Measurements from ENCODE around the gene DLG2. TPM values are rescaled to one million over a fixed set of nuclear protein-coding genes. Genes with fewer than 3 reads are reported as not detected.

Gene DLG2
- total RNA-seq, 1 donor from 2014 or later: 5.1 TPM

DNA sequence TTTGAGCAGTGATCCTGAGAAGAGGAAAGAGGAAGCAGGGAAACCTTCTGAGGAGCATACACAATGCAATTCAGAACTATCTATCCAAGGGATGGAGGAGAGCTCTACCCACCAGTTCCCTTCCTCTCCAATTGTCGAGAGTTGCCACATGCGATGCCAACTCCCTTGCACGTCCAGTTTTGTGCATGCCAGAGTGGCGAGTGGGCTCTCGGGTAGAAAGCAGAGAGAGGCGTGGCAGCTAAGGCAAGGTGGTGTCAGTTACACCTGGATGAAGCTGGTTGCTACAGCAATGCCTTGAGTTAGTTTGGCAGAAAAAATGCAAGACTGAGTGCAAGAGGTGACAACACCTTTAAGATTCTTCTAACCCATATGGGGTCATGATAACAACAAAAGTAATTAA is 1920.6 kb downstream of the DLG2 start:
- TF ChIP-seq, protein P1, sequence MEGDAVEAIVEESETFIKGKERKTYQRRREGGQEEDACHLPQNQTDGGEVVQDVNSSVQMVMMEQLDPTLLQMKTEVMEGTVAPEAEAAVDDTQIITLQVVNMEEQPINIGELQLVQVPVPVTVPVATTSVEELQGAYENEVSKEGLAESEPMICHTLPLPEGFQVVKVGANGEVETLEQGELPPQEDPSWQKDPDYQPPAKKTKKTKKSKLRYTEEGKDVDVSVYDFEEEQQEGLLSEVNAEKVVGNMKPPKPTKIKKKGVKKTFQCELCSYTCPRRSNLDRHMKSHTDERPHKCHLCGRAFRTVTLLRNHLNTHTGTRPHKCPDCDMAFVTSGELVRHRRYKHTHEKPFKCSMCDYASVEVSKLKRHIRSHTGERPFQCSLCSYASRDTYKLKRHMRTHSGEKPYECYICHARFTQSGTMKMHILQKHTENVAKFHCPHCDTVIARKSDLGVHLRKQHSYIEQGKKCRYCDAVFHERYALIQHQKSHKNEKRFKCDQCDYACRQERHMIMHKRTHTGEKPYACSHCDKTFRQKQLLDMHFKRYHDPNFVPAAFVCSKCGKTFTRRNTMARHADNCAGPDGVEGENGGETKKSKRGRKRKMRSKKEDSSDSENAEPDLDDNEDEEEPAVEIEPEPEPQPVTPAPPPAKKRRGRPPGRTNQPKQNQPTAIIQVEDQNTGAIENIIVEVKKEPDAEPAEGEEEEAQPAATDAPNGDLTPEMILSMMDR (IDR thresholded peaks at IDR 0.05; ENCODE audit: unreplicated experiment): no peak
- DNase-seq (ENCODE audit: low spot score): no peak
- Mint-ChIP-seq H3K27ac (ENCODE audit: unreplicated experiment) (no peak overlapping the region), H3K4me3 (ENCODE audit: unreplicated experiment) (no peak overlapping the region), H3K36me3 (ENCODE audit: low read depth, unreplicated experiment) (no peaks in the 10 kb centered on the region), H3K27me3 (ENCODE audit: unreplicated experiment) (no peaks in the 10 kb centered on the region), H3K9me3 (ENCODE audit: unreplicated experiment) (no peaks in the 10 kb centered on the region), H3K4me1 (ENCODE audit: unreplicated experiment) (peaks cover under 1% of the 10 kb centered on the region)

DNA sequence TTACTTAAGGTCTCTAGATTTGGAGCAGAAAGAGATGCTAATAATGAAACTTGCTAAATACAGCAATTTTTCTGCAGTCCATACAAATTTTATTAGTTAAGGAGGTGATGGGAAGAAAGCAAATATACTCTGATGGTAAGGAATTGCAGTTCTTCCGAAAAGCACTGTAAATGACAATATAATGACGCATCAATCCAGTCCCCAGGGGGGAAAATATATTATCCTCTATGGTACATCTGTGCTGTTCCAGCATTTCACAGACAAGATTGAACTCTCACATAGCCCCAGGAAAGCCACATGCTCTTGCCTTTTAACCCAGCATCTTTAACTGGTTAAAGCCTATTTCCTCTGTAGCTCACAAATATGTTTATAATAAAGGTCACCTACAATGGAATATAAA is 1924.3 kb downstream of the DLG2 start:
- Mint-ChIP-seq H3K27me3 (ENCODE audit: unreplicated experiment) (no peaks in the 10 kb centered on the region), H3K27ac (ENCODE audit: unreplicated experiment) (no peak overlapping the region), H3K9me3 (ENCODE audit: unreplicated experiment) (no peaks in the 10 kb centered on the region), H3K4me1 (ENCODE audit: unreplicated experiment) (peaks cover 3% of the 10 kb centered on the region), H3K4me3 (ENCODE audit: unreplicated experiment) (no peak overlapping the region), H3K36me3 (ENCODE audit: low read depth, unreplicated experiment) (no peaks in the 10 kb centered on the region)
- DNase-seq (ENCODE audit: low spot score): no peak
- TF ChIP-seq, protein P1 (IDR thresholded peaks at IDR 0.05; ENCODE audit: unreplicated experiment): no peak

GRCh38 chr11:83697518-83697917 is 1929.6 kb downstream of the DLG2 start:
- DNase-seq (ENCODE audit: low spot score): no peak
- Mint-ChIP-seq H3K9me3 (ENCODE audit: unreplicated experiment) (no peaks in the 10 kb centered on the region), H3K27ac (ENCODE audit: unreplicated experiment) (no peak overlapping the region), H3K27me3 (ENCODE audit: unreplicated experiment) (no peaks in the 10 kb centered on the region), H3K4me1 (ENCODE audit: unreplicated experiment) (peaks cover 21% of the 10 kb centered on the region), H3K36me3 (ENCODE audit: low read depth, unreplicated experiment) (no peaks in the 10 kb centered on the region), H3K4me3 (ENCODE audit: unreplicated experiment) (no peak overlapping the region)
- TF ChIP-seq, protein P1 (IDR thresholded peaks at IDR 0.05; ENCODE audit: unreplicated experiment): no peak

DNA sequence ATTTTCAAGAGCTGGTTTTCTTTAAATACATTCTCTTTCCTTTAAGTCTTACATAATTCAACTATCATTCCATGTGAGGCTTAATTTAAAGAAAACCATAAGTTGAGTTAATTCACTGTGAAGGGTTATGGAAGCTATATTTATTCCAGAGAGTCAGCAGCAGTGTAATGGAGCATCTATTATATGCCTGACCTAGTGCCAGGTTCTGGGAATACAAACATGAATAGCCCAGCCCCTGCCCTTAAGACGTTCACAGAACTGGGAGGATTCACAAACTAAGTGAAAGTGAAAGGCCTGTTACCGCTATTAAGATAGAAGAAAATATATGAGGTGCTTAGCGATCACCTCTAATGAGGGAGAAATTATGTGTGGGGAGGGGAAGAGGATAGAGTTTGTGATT is 1932.1 kb downstream of the DLG2 start:
- Mint-ChIP-seq H3K9me3 (ENCODE audit: unreplicated experiment) (no peaks in the 10 kb centered on the region), H3K27me3 (ENCODE audit: unreplicated experiment) (no peaks in the 10 kb centered on the region), H3K36me3 (ENCODE audit: low read depth, unreplicated experiment) (no peaks in the 10 kb centered on the region), H3K27ac (ENCODE audit: unreplicated experiment) (no peak overlapping the region), H3K4me3 (ENCODE audit: unreplicated experiment) (no peak overlapping the region), H3K4me1 (ENCODE audit: unreplicated experiment) (peaks cover 18% of the 10 kb centered on the region)
- DNase-seq (ENCODE audit: low spot score): no peak
- TF ChIP-seq, protein P1 (IDR thresholded peaks at IDR 0.05; ENCODE audit: unreplicated experiment): no peak

GRCh38 chr11:83694191-83694910 is 1932.8 kb downstream of the DLG2 start:
- H3K4me3 Mint-ChIP-seq (ENCODE audit: unreplicated experiment): no peak overlapping the region
- TF ChIP-seq, protein P1 (IDR thresholded peaks at IDR 0.05; ENCODE audit: unreplicated experiment): no peak
- no peaks in the 10 kb centered on the region for H3K9me3 Mint-ChIP-seq (ENCODE audit: unreplicated experiment)
- H3K27me3 Mint-ChIP-seq (ENCODE audit: unreplicated experiment): no peaks in the 10 kb centered on the region
- peaks cover 18% of the 10 kb centered on the region for H3K4me1 Mint-ChIP-seq (ENCODE audit: unreplicated experiment)
- no peak for DNase-seq (ENCODE audit: low spot score)
- peak overlapping the region; percentile 70 for H3K27ac Mint-ChIP-seq (ENCODE audit: unreplicated experiment)
- H3K36me3 Mint-ChIP-seq (ENCODE audit: low read depth, unreplicated experiment): no peaks in the 10 kb centered on the region
